IPS-15b (cell line): Measurements from ENCODE around the gene SFT2D1.
"Not testable (repeated sequence)": the region's sequence is repeated elsewhere in the genome, so short reads cannot be mapped to it uniquely, and the experiment has no call there.

Experiments
- H3K27me3 ChIP-seq: one replicate; pipeline ENCODE4 v1.6.1; 2013; ENCODE audit warnings: low read length; ENCODE audit not compliant: control insufficient read depth, insufficient read depth
- H3K36me3 ChIP-seq: one replicate; pipeline ENCODE4 v1.6.1; 2013; ENCODE audit warnings: low read length; ENCODE audit not compliant: control insufficient read depth, insufficient read depth
- H3K4me1 ChIP-seq: one replicate; pipeline ENCODE4 v1.6.1; 2013; ENCODE audit warnings: mild to moderate bottlenecking, low read length; ENCODE audit not compliant: control insufficient read depth, insufficient read depth
- H3K4me3 ChIP-seq: one replicate; pipeline ENCODE4 v1.5.1; 2013; ENCODE audit warnings: low read depth, low read length
- H3K9ac ChIP-seq: one replicate; pipeline ENCODE4 v1.6.1; 2013; ENCODE audit warnings: low read depth, mild to moderate bottlenecking, low read length
- H3K9me3 ChIP-seq: one replicate; pipeline ENCODE4 v1.6.1; 2013; ENCODE audit warnings: mild to moderate bottlenecking, low read length; ENCODE audit not compliant: control insufficient read depth, insufficient read depth

Gene SFT2D1

GRCh38 chr6:166381381-166381732 lies 39.0 kb upstream of the SFT2D1 start:
- Histone ChIP-seq H3K27me3 (no peaks in the 10 kb centered on the region), H3K4me1 (no peaks in the 10 kb centered on the region), H3K36me3 (no peaks in the 10 kb centered on the region), H3K4me3 (peak overlapping the region; percentile 86), H3K9ac (no peak overlapping the region), H3K9me3 (no peaks in the 10 kb centered on the region)

- Histone ChIP-seq H3K9me3 (no peaks in the 10 kb centered on the region), H3K4me3 (no peak overlapping the region), H3K27me3 (no peaks in the 10 kb centered on the region), H3K9ac (no peak overlapping the region), H3K36me3 (no peaks in the 10 kb centered on the region), H3K4me1 (no peaks in the 10 kb centered on the region)
These were observed 37.5 kb upstream of the SFT2D1 start for GRCh38 chr6:166379800-166380199.

GRCh38 chr6:166379103-166379586 lies 36.8 kb upstream of the SFT2D1 start:
- H3K4me3 ChIP-seq: no peak overlapping the region
- H3K9me3 ChIP-seq: no peaks in the 10 kb centered on the region
- no peaks in the 10 kb centered on the region for H3K27me3 ChIP-seq
- H3K9ac ChIP-seq: no peak overlapping the region
- H3K36me3 ChIP-seq: no peaks in the 10 kb centered on the region
- no peaks in the 10 kb centered on the region for H3K4me1 ChIP-seq

GRCh38 chr6:166377721-166378120 lies 35.4 kb upstream of the SFT2D1 start:
- Histone ChIP-seq H3K4me3 (no peak overlapping the region), H3K9ac (no peak overlapping the region), H3K27me3 (no peaks in the 10 kb centered on the region), H3K4me1 (no peaks in the 10 kb centered on the region), H3K9me3 (no peaks in the 10 kb centered on the region), H3K36me3 (no peaks in the 10 kb centered on the region)

- Histone ChIP-seq H3K4me3 (no peak overlapping the region), H3K27me3 (no peaks in the 10 kb centered on the region), H3K36me3 (no peaks in the 10 kb centered on the region), H3K4me1 (no peaks in the 10 kb centered on the region), H3K9me3 (no peaks in the 10 kb centered on the region), H3K9ac (no peak overlapping the region)
These were observed 32.7 kb upstream of the SFT2D1 start for GRCh38 chr6:166375013-166375412.

GRCh38 chr6:166370489-166370888 lies 28.1 kb upstream of the SFT2D1 start:
- H3K4me1 ChIP-seq: peaks cover 18% of the 10 kb centered on the region
- no peak overlapping the region for H3K9ac ChIP-seq
- H3K9me3 ChIP-seq: no peaks in the 10 kb centered on the region
- no peaks in the 10 kb centered on the region for H3K36me3 ChIP-seq
- no peak overlapping the region for H3K4me3 ChIP-seq
- no peaks in the 10 kb centered on the region for H3K27me3 ChIP-seq

GRCh38 chr6:166369782-166370181 lies 27.4 kb upstream of the SFT2D1 start:
- no peaks in the 10 kb centered on the region for H3K36me3 ChIP-seq
- H3K4me3 ChIP-seq: no peak overlapping the region
- H3K27me3 ChIP-seq: no peaks in the 10 kb centered on the region
- H3K9ac ChIP-seq: no peak overlapping the region
- H3K4me1 ChIP-seq: peaks cover 23% of the 10 kb centered on the region
- H3K9me3 ChIP-seq: no peaks in the 10 kb centered on the region

GRCh38 chr6:166366921-166367320 lies 24.6 kb upstream of the SFT2D1 start:
- Histone ChIP-seq H3K4me1 (peaks cover 28% of the 10 kb centered on the region), H3K9ac (no peak overlapping the region), H3K36me3 (no peaks in the 10 kb centered on the region)

GRCh38 chr6:166365806-166366205 lies 23.5 kb upstream of the SFT2D1 start:
- peak overlapping the region; percentile 1 for H3K4me3 ChIP-seq

More at GRCh38 chr6:166366921-166367320, 24.6 kb upstream of the SFT2D1 start:
- no peak overlapping the region for H3K4me3 ChIP-seq
- H3K9me3 ChIP-seq: no peaks in the 10 kb centered on the region
- H3K27me3 ChIP-seq: no peaks in the 10 kb centered on the region

GRCh38 chr6:166365221-166365620 lies 22.9 kb upstream of the SFT2D1 start:
- Histone ChIP-seq H3K9me3 (no peaks in the 10 kb centered on the region), H3K9ac (no peak overlapping the region), H3K4me3 (no peak overlapping the region), H3K4me1 (peaks cover 28% of the 10 kb centered on the region), H3K27me3 (no peaks in the 10 kb centered on the region), H3K36me3 (no peaks in the 10 kb centered on the region)

More at GRCh38 chr6:166365806-166366205, 23.5 kb upstream of the SFT2D1 start:
- Histone ChIP-seq H3K9ac (no peak overlapping the region), H3K36me3 (no peaks in the 10 kb centered on the region), H3K4me1 (peaks cover 28% of the 10 kb centered on the region), H3K27me3 (no peaks in the 10 kb centered on the region), H3K9me3 (no peaks in the 10 kb centered on the region)

- H3K27me3 ChIP-seq: no peaks in the 10 kb centered on the region
- H3K36me3 ChIP-seq: no peaks in the 10 kb centered on the region
- no peak overlapping the region for H3K4me3 ChIP-seq
- H3K9ac ChIP-seq: no peak overlapping the region
- H3K9me3 ChIP-seq: no peaks in the 10 kb centered on the region
- peaks cover 28% of the 10 kb centered on the region for H3K4me1 ChIP-seq
These were observed 22.1 kb upstream of the SFT2D1 start for GRCh38 chr6:166364456-166364855.

- H3K9ac ChIP-seq, H3K9me3 ChIP-seq: not testable (repeated sequence)
These were observed 20.1 kb upstream of the SFT2D1 start for GRCh38 chr6:166362427-166362826.

GRCh38 chr6:166361077-166361429 lies 18.7 kb upstream of the SFT2D1 start:
- no peak overlapping the region for H3K9ac ChIP-seq
- no peak overlapping the region for H3K4me3 ChIP-seq
- no peaks in the 10 kb centered on the region for H3K27me3 ChIP-seq
- H3K9me3 ChIP-seq: no peaks in the 10 kb centered on the region
- H3K36me3 ChIP-seq: no peaks in the 10 kb centered on the region
- peaks cover 16% of the 10 kb centered on the region for H3K4me1 ChIP-seq

More at GRCh38 chr6:166362427-166362826, 20.1 kb upstream of the SFT2D1 start:
- not testable (repeated sequence) for H3K4me3 ChIP-seq, H3K36me3 ChIP-seq, H3K27me3 ChIP-seq
- peaks cover 26% of the 10 kb centered on the region for H3K4me1 ChIP-seq
